K562 (cell line): Measurements from ENCODE around the gene C9orf50. TPM values are rescaled to one million over a fixed set of nuclear protein-coding genes. Genes with fewer than 3 reads are reported as not detected.

ENCODE experiments used
- EHMT2 ChIP-seq: fragments of 450-650 bp; IDR thresholded peaks from 2 replicates; pipeline ENCODE4 v1.6.1; 2018; ENCODE audit warnings: antibody characterized with exemption
- ELK1 ChIP-seq: sonication (generic); formaldehyde crosslinking; IDR thresholded peaks from 2 replicates; pipeline ENCODE4 v1.8.1; 2022; ENCODE audit warnings: missing genetic modification reagents
- HINFP ChIP-seq: fragments of 450-650 bp; conservative IDR thresholded peaks from 2 replicates; pipeline ENCODE4 v1.6.1; 2016; ENCODE audit warnings: missing genetic modification characterization, low read depth, mild to moderate bottlenecking, control low read depth, missing compliant biosample characterization
- MAX ChIP-seq: sonication (generic); formaldehyde crosslinking; IDR thresholded peaks from 2 replicates; pipeline ENCODE4 v1.9.0; 2022; ENCODE audit warnings: mild to moderate bottlenecking, missing genetic modification reagents
- PTRF ChIP-seq: fragments of 450-650 bp; IDR thresholded peaks from 2 replicates; pipeline ENCODE4 v1.6.1; 2016; ENCODE audit warnings: mild to moderate bottlenecking, missing genetic modification characterization, missing compliant biosample characterization
- RBFOX2 ChIP-seq: fragments of 200-400 bp; formaldehyde crosslinking; IDR thresholded peaks from 2 replicates; pipeline ENCODE4 v1.6.1; 2017; ENCODE audit warnings: low read depth, mild to moderate bottlenecking, low read length, moderate library complexity
- SAFB ChIP-seq: fragments of 200-400 bp; formaldehyde crosslinking; IDR thresholded peaks from 2 replicates; pipeline ENCODE4 v1.6.1; 2017; ENCODE audit warnings: low read depth, low read length, borderline replicate concordance
- TAF9B ChIP-seq: fragments of 450-650 bp; IDR thresholded peaks from 2 replicates; pipeline ENCODE4 v1.6.1; 2018; ENCODE audit warnings: mild to moderate bottlenecking; ENCODE audit not compliant: partially characterized antibody
- TCF7 ChIP-seq: sonication (generic); IDR thresholded peaks from 2 replicates; pipeline ENCODE4 v1.6.1; 2016; ENCODE audit warnings: antibody characterized with exemption, borderline replicate concordance
- VEZF1 ChIP-seq: fragments of 200-800 bp; sonication (Bioruptor generic); IDR thresholded peaks from 2 replicates; pipeline ENCODE4 v1.6.1; 2017; ENCODE audit warnings: missing genetic modification characterization, missing compliant biosample characterization
- ZNF224 ChIP-seq: sonication (generic); formaldehyde crosslinking; IDR thresholded peaks from 2 replicates; pipeline ENCODE4 v1.8.0; 2022; ENCODE audit warnings: mild to moderate bottlenecking, missing genetic modification reagents
- ZNF609 ChIP-seq: sonication (generic); formaldehyde crosslinking; IDR thresholded peaks from 2 replicates; pipeline ENCODE4 v1.8.1; 2023; ENCODE audit warnings: missing genetic modification reagents, mild to moderate bottlenecking, borderline replicate concordance
- polyA plus RNA-seq, 8 experiments: library from polyadenylated mRNA; depleted of rRNA in 4 of 8; stranded (reverse) in 5 of 8; unstranded in 3 of 8; fragments of >200 nt; fragmentation: Nextera tagmentation in 2 of 8; fragmentation: Illumina TruSeq in 1 of 8; extraction: Ambion mirVana in 2 of 8; extraction: Trizol in 1 of 8; gene quantifications; 2 replicates each; pipeline versions ENCODE4 v1.2.1 to v1.2.3, GENCODE V29; 2011 to 2014; ENCODE audit warnings: inconsistent platforms in 1 of 8, missing spikeins in 1 of 8
- total RNA-seq, 7 experiments: library from RNA; depleted of rRNA in 6 of 7; stranded (reverse); fragments of >200 nt in 6 of 7; fragmentation: Illumina TruSeq in 2 of 7; extraction: Trizol in 2 of 7; gene quantifications; 2 replicates each; pipeline versions ENCODE4 v1.2.1 to v1.2.3, GENCODE V29; 2011 to 2021; ENCODE audit warnings: low replicate concordance in 1 of 7

C9orf50 gene
- total and polyA plus RNA-seq, 9 of the 15 experiments (the other 6 are each of a cell fraction or from before 2014, with no cell fraction given): not detected

GRCh38 chr9:129586685-129587084, 34.2 kb downstream of the C9orf50 start (continued):
- TF ChIP-seq ZNF609 (CRISPR knock-in tag) (0 out of 2 replicates have a peak, but pooled peaks have one; percentile 17), TCF7 (no peak), SAFB (no peak), RBFOX2 (no peak), ZNF224 (CRISPR knock-in tag) (no peak), VEZF1 (peak; percentile 83), HINFP (tag) (no peak), TAF9B (no peak), MAX (CRISPR knock-in tag) (no peak), EHMT2 (no peak), ELK1 (CRISPR knock-in tag) (no peak), PTRF (no peak)
